Endothelial cell of umbilical vein (primary cell): ENCODE results near the gene TECTA. TPM values are rescaled to one million over a fixed set of nuclear protein-coding genes. Genes with fewer than 3 reads are reported as not detected.

ENCODE experiments used
- BruUV-seq: library from RNA; stranded (reverse); fragments of 400-500 nt; replicated peaks from 2 replicates; lab custom pipeline; 2021; lab: Mats Ljungman, UMichigan
- CTCF ChIA-PET: fragments of 300-600, 350-600 bp; sonication (Branson Sonifier 250); formaldehyde crosslinking; loops from one replicate; lab custom pipeline; 2021; ENCODE audit warnings: antibody characterized with exemption, inconsistent platforms; lab: Charles Lee
- POLR2A ChIA-PET: fragments of 300-600, 350-600 bp; sonication (Branson Sonifier 250); formaldehyde crosslinking; loops from one replicate; lab custom pipeline; 2021; ENCODE audit warnings: antibody characterized with exemption, inconsistent platforms; lab: Charles Lee
- DNase-seq: peaks from one replicate; pipeline ENCODE4 v3.0.0-alpha.2; 2011; ENCODE audit warnings: low read depth, low spot score
- FAIRE-seq: peaks from 2 replicates; lab custom pipeline; 2011; peaks lifted over from hg19 to GRCh38; lab: Jason Lieb, UNC
- H2AFZ ChIP-seq: 2 replicates; pipeline ENCODE4 v1.6.0; 2012; ENCODE audit warnings: low read depth, low read length, control low read depth, inconsistent platforms
- H3K27ac ChIP-seq: 2 replicates; pipeline ENCODE4 v1.5.1; 2011; ENCODE audit warnings: low read depth, mild to moderate bottlenecking, control low read depth, low read length, moderate library complexity; ENCODE audit not compliant: insufficient read depth
- H3K27me3 ChIP-seq, 2 experiments: 2 replicates each; pipeline versions ENCODE4 v1.6.0 to v1.6.1; 2011; ENCODE audit warnings: low read length in 2 of 2, mixed read lengths in 1 of 2; ENCODE audit not compliant: control insufficient read depth in 2 of 2, insufficient read depth in 2 of 2
- H3K36me3 ChIP-seq, 2 experiments: 2 replicates in 1 of 2; 3 replicates in 1 of 2; pipeline ENCODE4 v1.5.1; 2011; ENCODE audit warnings: low read length in 2 of 2, mild to moderate bottlenecking in 1 of 2, moderate library complexity in 1 of 2; ENCODE audit not compliant: control insufficient read depth in 2 of 2, insufficient read depth in 2 of 2; ENCODE audit errors: extremely low read depth in 1 of 2
- H3K4me1 ChIP-seq: 3 replicates; pipeline ENCODE4 v1.5.1; 2011; ENCODE audit warnings: mild to moderate bottlenecking, low read length; ENCODE audit not compliant: control insufficient read depth, insufficient read depth; ENCODE audit errors: extremely low read depth
- H3K4me2 ChIP-seq: 2 replicates; pipeline ENCODE4 v1.6.1; 2011; ENCODE audit warnings: low read length, control low read depth, mixed read lengths; ENCODE audit not compliant: insufficient read depth
- H3K4me3 ChIP-seq, 3 experiments: fragments of 200-600 bp in 1 of 3; sonication (generic), shearing (Covaris generic) in 1 of 3; replicated peaks in 1 of 3; 2 replicates each; pipeline ENCODE4 v1.5.1; 2011 to 2016; ENCODE audit warnings: control low read depth in 3 of 3, low read length in 3 of 3, mild to moderate bottlenecking in 2 of 3, inconsistent platforms in 1 of 3, low read depth in 1 of 3, moderate library complexity in 1 of 3; ENCODE audit not compliant: insufficient read depth in 1 of 3
- H3K79me2 ChIP-seq: 2 replicates; pipeline ENCODE4 v1.6.0; 2012; ENCODE audit warnings: low read length, inconsistent platforms; ENCODE audit not compliant: control insufficient read depth, insufficient read depth
- H3K9ac ChIP-seq: replicated peaks from 2 replicates; pipeline ENCODE3; 2011; ENCODE audit warnings: low read length, control low read depth; ENCODE audit not compliant: insufficient read depth; ENCODE audit errors: extremely low read depth
- H3K9me1 ChIP-seq: replicated peaks from 3 replicates; pipeline ENCODE4 v1.6.0; 2011; ENCODE audit warnings: mild to moderate bottlenecking, low read length; ENCODE audit not compliant: control insufficient read depth, insufficient read depth; ENCODE audit errors: extremely low read depth
- H3K9me3 ChIP-seq: replicated peaks from 2 replicates; pipeline ENCODE4 v1.5.1; 2012; ENCODE audit warnings: low read length, inconsistent platforms; ENCODE audit not compliant: control insufficient read depth, insufficient read depth
- H4K20me1 ChIP-seq: replicated peaks from 2 replicates; pipeline ENCODE3; 2011; ENCODE audit warnings: mild to moderate bottlenecking, low read length; ENCODE audit not compliant: control insufficient read depth, insufficient read depth; ENCODE audit errors: extremely low read depth
- CTCF ChIP-seq, 2 donors: IDR thresholded peaks; 1 replicate in 1 of 2; 2 replicates in 1 of 2; pipeline ENCODE4 v1.5.1; 2011; ENCODE audit warnings: low read length in 2 of 2, mild to moderate bottlenecking in 2 of 2, moderate library complexity in 2 of 2, control low read depth in 1 of 2, inconsistent platforms in 1 of 2, low read depth in 1 of 2; ENCODE audit not compliant: insufficient read depth in 1 of 2; ENCODE audit errors: extremely low read depth in 1 of 2
- EZH2 ChIP-seq: IDR thresholded peaks from 2 replicates; pipeline ENCODE4 v1.6.1; 2012; ENCODE audit warnings: borderline replicate concordance, low read depth, mild to moderate bottlenecking, moderate library complexity, low read length, inconsistent platforms; ENCODE audit not compliant: severe bottlenecking
- FOS ChIP-seq: IDR thresholded peaks from 2 replicates; pipeline ENCODE4 v1.6.1; 2011; ENCODE audit warnings: mild to moderate bottlenecking, low read length, moderate library complexity, borderline replicate concordance; ENCODE audit not compliant: insufficient read depth
- GATA2 ChIP-seq: IDR thresholded peaks from 2 replicates; pipeline ENCODE4 v1.7.0; 2011; ENCODE audit warnings: low read depth, mild to moderate bottlenecking, moderate library complexity, mixed read lengths, low read length; ENCODE audit not compliant: insufficient read length, insufficient read depth
- JUN ChIP-seq: IDR thresholded peaks from 2 replicates; pipeline ENCODE4 v1.6.1; 2011; ENCODE audit warnings: borderline replicate concordance, low read depth; ENCODE audit not compliant: insufficient read length, insufficient read depth
- MAX ChIP-seq: IDR thresholded peaks from 2 replicates; pipeline ENCODE4 v1.6.1; 2011; ENCODE audit not compliant: insufficient read depth, insufficient read length
- MYC ChIP-seq: IDR thresholded peaks from one replicate; pipeline ENCODE4 v1.6.1; 2011; ENCODE audit warnings: mild to moderate bottlenecking, low read depth, low read length
- POLR2A ChIP-seq: IDR thresholded peaks from 2 replicates; pipeline ENCODE4 v1.6.1; 2012; ENCODE audit warnings: low read depth, mild to moderate bottlenecking, control low read depth, low read length
- POLR2AphosphoS5 ChIP-seq: IDR thresholded peaks from 2 replicates; pipeline ENCODE4 v1.6.1; 2012; ENCODE audit warnings: low read depth, mild to moderate bottlenecking, control low read depth, low read length, moderate library complexity; ENCODE audit not compliant: insufficient read depth
- dilution Hi-C: fragments of 300-500 bp; cut with MboI; formaldehyde crosslinking; loops from one replicate; pipeline ENCODE4 v1.15.0; 2019; ENCODE audit warnings: low sequenced_read_pairs; ENCODE audit not compliant: extremely low pct_ligation_motif_present
- intact Hi-C: fragments of 100-400 bp; cut with micrococcal nuclease; formaldehyde crosslinking; loops from one replicate; pipeline ENCODE4 v1.10.0; 2022
- polyA plus RNA-seq, 4 experiments: library from polyadenylated mRNA; depleted of rRNA in 3 of 4; stranded (reverse) in 3 of 4; unstranded in 1 of 4; fragments of >200 nt; gene quantifications; 2 replicates each; pipeline versions ENCODE4 v1.2.1 to v1.2.3, GENCODE V29; 2011 to 2012; ENCODE audit warnings: missing spikeins in 1 of 4
- total RNA-seq: library from RNA; stranded (reverse); gene quantifications from 2 replicates; pipeline ENCODE4 v1.2.3, GENCODE V29; 2021

Gene TECTA
- total and polyA plus RNA-seq, 2 donors (not counting 3 experiments of a cell fraction or from before 2014, with no cell fraction given), result 0.44 to 0.69 TPM

DNA sequence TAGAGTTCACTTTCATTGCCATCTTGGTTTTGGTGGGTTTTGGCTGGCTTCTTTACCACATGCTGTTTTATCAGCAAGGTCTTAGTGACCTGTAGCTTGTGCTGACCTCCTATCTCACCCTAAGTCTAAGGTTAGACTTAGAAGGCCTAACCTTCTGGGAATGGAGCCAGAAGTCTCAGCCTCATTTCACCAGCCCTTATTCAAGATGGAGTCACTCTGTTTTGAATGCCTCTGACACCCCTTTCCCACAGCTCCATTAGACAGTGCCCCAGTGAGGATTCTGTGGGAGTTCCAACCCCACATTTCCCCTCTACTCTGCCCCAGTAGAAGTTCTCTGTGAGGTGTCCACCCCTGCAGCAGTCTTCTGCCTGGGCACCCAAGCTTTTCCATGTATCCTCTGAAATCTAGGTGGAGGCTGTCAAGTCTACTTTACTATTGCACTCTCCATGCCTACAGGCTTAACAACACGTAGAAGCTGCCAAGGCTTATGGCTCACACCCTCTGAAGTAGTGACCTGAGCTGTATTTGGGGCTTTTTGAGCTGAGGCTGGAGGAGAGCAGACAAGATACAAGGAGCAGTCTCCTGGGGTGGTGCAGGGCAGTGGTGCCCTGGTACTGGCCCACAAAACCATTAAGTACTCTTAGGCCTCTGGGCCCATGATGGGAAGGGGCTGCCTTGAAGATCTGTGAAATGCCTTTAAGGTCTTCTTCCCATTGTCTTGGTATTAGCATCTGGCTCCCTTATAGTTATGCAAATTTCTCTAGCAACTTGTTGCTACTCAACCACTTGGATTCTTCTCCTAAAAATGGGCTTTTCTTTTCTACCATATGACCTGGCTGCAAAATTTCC, 125.6 kb downstream of the TECTA start:
- Histone ChIP-seq H3K4me2 (no peak overlapping the region), H3K27me3 (peaks cover 0 to 2% of the 10 kb centered on the region in 2 experiments), H3K9me1 (no peaks in the 10 kb centered on the region), H3K4me3 (no peak overlapping the region), H3K27ac (no peak overlapping the region), H3K4me1 (no peaks in the 10 kb centered on the region), H3K79me2 (no peaks in the 10 kb centered on the region), H2AFZ (no peak overlapping the region), H4K20me1 (no peaks in the 10 kb centered on the region), H3K9ac (no peak overlapping the region), H3K36me3 (no peaks in the 10 kb centered on the region), H3K9me3 (no peaks in the 10 kb centered on the region)
- FAIRE-seq, result no peak
- TF ChIP-seq EZH2 (no peak), POLR2AphosphoS5 (no peak), POLR2A (no peak), MYC (no peak), GATA2 (no peak), CTCF (IDR thresholded peaks at IDR 0.05; ENCODE audit: extremely low read depth in 1 of 2, insufficient read depth in 1 of 2, low read depth in 1 of 2, low read length in 2 of 2) (no peak), FOS (no peak), JUN (no peak), MAX (no peak)
- intact Hi-C loops (no loop called here), dilution Hi-C loops (no loop called here)
- ChIA-PET POLR2A (interaction anchor here (0.6 kb wide), 1 partner anchor 1554 kb away, joined by 3 read pairs; no protein-coding TSS in a partner anchor), CTCF (interaction anchor here (1.2 kb wide), 1 partner anchor 32 kb away, joined by 3 read pairs; no protein-coding TSS in a partner anchor)
- no peak for DNase-seq
- no TSS peak for BruUV-seq
